Ovary (tissue), 9 donors: ENCODE results near the gene ADK. TPM values are rescaled to one million over a fixed set of nuclear protein-coding genes. Genes with fewer than 3 reads are reported as not detected.

Experiments used
- DNase-seq, 5 donors: peaks; one replicate each; pipeline ENCODE4 v3.0.0-alpha.2; 2019 to 2020
- H3K27ac ChIP-seq, 2 donors: fragments of 200-600 bp; one replicate each; pipeline versions ENCODE4 v1.5.1 to v1.8.0; 2019 to 2022
- H3K27me3 ChIP-seq: fragments of 200-600 bp; one replicate; pipeline ENCODE4 v1.8.0; 2022
- H3K36me3 ChIP-seq: fragments of 200-600 bp; sonication (generic); one replicate; pipeline ENCODE4 v1.5.1; 2019
- H3K4me1 ChIP-seq: one replicate; pipeline ENCODE4 v1.8.1; 2013; ENCODE audit warnings: mild to moderate bottlenecking, moderate library complexity; ENCODE audit not compliant: insufficient read depth
- H3K4me3 ChIP-seq: fragments of 200-600 bp; sonication (generic); one replicate; pipeline ENCODE4 v1.5.1; 2017
- H3K9me3 ChIP-seq, 2 donors: fragments of 200-600 bp in 1 of 2; sonication (generic) in 1 of 2; one replicate each; pipeline versions ENCODE4 v1.5.1 to v1.8.1; 2013 to 2019; ENCODE audit warnings: mild to moderate bottlenecking in 1 of 2, moderate library complexity in 1 of 2
- CTCF ChIP-seq, 3 donors: fragments of 450-650 bp in 2 of 3; fragments of 200-600 bp in 1 of 3; IDR thresholded peaks; one replicate each; pipeline versions ENCODE4 v1.5.1 to v1.8.0; 2016 to 2022; ENCODE audit warnings: antibody characterized with exemption in 3 of 3, mild to moderate bottlenecking in 1 of 3
- EP300 ChIP-seq: sonication (generic); formaldehyde crosslinking; IDR thresholded peaks from one replicate; pipeline ENCODE4 v1.6.1; 2017; ENCODE audit warnings: antibody characterized with exemption
- POLR2A ChIP-seq: fragments of 450-650 bp; IDR thresholded peaks from one replicate; pipeline ENCODE4 v1.6.1; 2017; ENCODE audit warnings: antibody characterized with exemption, mild to moderate bottlenecking, moderate library complexity
- WGBS, 3 donors: extraction: QIAGEN DNeasy Blood & Tissue Kit in 1 of 3; methylation state at CpG; one replicate each; pipeline versions ENCODE4 v1.1.5 to v1.1.7; 2013 to 2017; 5-methylcytosine and 5-hydroxymethylcytosine counted together
- intact Hi-C, 4 donors: fragments of 100-400 bp; cut with DNase I; formaldehyde crosslinking; loops; one replicate each; pipeline versions ENCODE4 v1.11.0 to v1.15.1; 2022 to 2023
- polyA plus RNA-seq, 2 donors: library from polyadenylated mRNA; stranded (reverse); fragments of 200-250 nt in 1 of 2; fragments of 350-450 nt in 1 of 2; fragmentation: Illumina TruSeq in 1 of 2; extraction: RNeasy Lipid Tissue Mini Kit (QIAGEN cat#74804) in 1 of 2; gene quantifications; one replicate each; pipeline ENCODE4 v1.2.3, GENCODE V29; 2013 to 2014
- total RNA-seq, 7 donors: library from RNA; depleted of rRNA in 2 of 7; stranded (reverse); fragments of >200 nt in 2 of 7; fragmentation: NEBNext Ultra II Directional in 3 of 7; extraction: Animal tissue kit (Norgen Biotek cat#: 25700) in 3 of 7; gene quantifications; one replicate each; pipeline versions ENCODE4 v1.1.0 to v1.2.4, GENCODE V29; 2016 to 2023
- donor health status: DM: no; HTN: no; CAD: no; lungs with moderate emphysema.
- donor health status: DM: no; HTN: no; CAD: no.
- donor health status: Bipolar disorder and iron deficiency.
- donor health status: DM: yes; HTN: yes; CAD: no.
- donor health status: DM: no; HTN: no; CAD: no.
- donor health status: DM: yes; HTN: yes; CAD: no.

Gene ADK
- total and polyA plus RNA-seq, 9 donors, result 9.4 to 20.4 (median 12.2) TPM

GRCh38 chr10:74122060-74122459, 29.0 kb upstream of the ADK start:
- Histone ChIP-seq H3K27ac (no peak overlapping the region), H3K4me3 (no peak overlapping the region), H3K9me3 (no peaks in the 10 kb centered on the region), H3K36me3 (no peaks in the 10 kb centered on the region), H3K4me1 (no peaks in the 10 kb centered on the region), H3K27me3 (no peaks in the 10 kb centered on the region)
- 45 to 56% (median 49%) methylated on average over 3 of the region's 3 CpGs for WGBS, 3 donors
- intact Hi-C loops, result no loop called here
- TF ChIP-seq POLR2A (no peak), EP300 (no peak), CTCF (IDR thresholded peaks at IDR 0.05) (no peak)
- no peak for DNase-seq

GRCh38 chr10:74123081-74123480, 27.9 kb upstream of the ADK start:
- Histone ChIP-seq H3K36me3 (no peaks in the 10 kb centered on the region), H3K9me3 (no peaks in the 10 kb centered on the region), H3K4me3 (no peak overlapping the region), H3K27me3 (no peaks in the 10 kb centered on the region), H3K27ac (no peak overlapping the region), H3K4me1 (no peaks in the 10 kb centered on the region)
- intact Hi-C loops, result no loop called here
- 0 to 60% (median 31%) methylated on average over 1 of the region's 1 CpG for WGBS, 3 donors
- no peak for DNase-seq
- TF ChIP-seq EP300 (no peak), POLR2A (no peak), CTCF (IDR thresholded peaks at IDR 0.05) (no peak)

GRCh38 chr10:74133923-74134820, 16.8 kb upstream of the ADK start:
- H3K9me3 ChIP-seq, result no peaks in the 10 kb centered on the region
- H3K27ac ChIP-seq, result no peak overlapping the region
- no peak overlapping the region for H3K4me3 ChIP-seq
- H3K4me1 ChIP-seq, result no peaks in the 10 kb centered on the region
- TF ChIP-seq EP300 (no peak), POLR2A (no peak), CTCF (IDR thresholded peaks at IDR 0.05) (no peak)
- H3K27me3 ChIP-seq, result no peaks in the 10 kb centered on the region
- 86% methylated on average over 11 of the region's 11 CpGs for WGBS, 3 donors
- DNase-seq, result no peak
- H3K36me3 ChIP-seq, result no peaks in the 10 kb centered on the region
- intact Hi-C loops, result no loop called here

GRCh38 chr10:74135452-74135851, 15.6 kb upstream of the ADK start:
- Histone ChIP-seq H3K9me3 (no peaks in the 10 kb centered on the region), H3K4me1 (no peaks in the 10 kb centered on the region), H3K27ac (no peak overlapping the region), H3K27me3 (no peaks in the 10 kb centered on the region), H3K4me3 (no peak overlapping the region), H3K36me3 (no peaks in the 10 kb centered on the region)
- 93 to 95% (median 93%) methylated on average over 3 of the region's 3 CpGs for WGBS, 3 donors
- TF ChIP-seq POLR2A (no peak), EP300 (no peak), CTCF (IDR thresholded peaks at IDR 0.05) (no peak)
- no peak for DNase-seq
- intact Hi-C loops, result no loop called here
